HG03066 (cell line): Measurements from ENCODE around the gene ANKLE2.

ENCODE experiments used
- ATAC-seq: cut with Tn5 transposase; IDR thresholded peaks from one replicate; pipeline ENCODE4 v1.9.1; 2021; ENCODE audit warnings: low read depth; ENCODE audit not compliant: unreplicated experiment

Gene ANKLE2

DNA sequence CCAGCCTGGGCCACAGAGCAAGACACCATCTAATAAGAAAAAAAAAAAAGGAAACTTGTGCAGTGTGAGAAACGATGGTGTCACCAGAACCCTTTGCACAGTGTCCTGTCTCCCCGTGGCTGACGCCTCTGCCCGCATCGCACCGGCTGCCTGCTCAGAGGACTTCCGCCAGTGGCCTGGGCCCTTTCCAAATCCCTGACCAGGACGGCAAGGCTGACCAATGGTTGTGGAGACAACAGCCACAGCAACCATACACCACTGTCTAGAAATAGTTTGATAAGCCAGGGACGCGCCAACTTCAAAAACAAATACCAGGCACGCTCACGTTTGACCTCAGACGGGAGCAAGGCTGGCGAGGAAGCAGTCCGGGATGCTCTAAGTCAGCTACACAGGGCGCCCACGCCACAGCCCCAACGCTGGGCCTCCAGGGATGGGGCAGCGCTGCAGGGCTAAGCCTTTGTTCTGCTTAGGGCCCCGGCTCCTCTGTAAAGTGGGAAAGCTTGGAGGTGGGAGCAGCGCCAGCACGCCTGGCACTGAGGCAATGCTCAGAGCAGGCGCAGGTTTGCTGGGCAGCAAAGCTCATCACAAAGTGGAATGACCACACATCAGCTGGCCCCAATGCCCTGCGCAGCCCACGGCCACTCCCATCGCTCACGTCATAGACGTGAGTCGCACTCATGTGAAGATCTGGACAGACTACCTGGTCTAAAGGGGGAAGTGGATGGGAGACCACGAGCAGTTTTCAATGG lies 38.4 kb downstream of the ANKLE2 start:
- no peak for ATAC-seq

DNA sequence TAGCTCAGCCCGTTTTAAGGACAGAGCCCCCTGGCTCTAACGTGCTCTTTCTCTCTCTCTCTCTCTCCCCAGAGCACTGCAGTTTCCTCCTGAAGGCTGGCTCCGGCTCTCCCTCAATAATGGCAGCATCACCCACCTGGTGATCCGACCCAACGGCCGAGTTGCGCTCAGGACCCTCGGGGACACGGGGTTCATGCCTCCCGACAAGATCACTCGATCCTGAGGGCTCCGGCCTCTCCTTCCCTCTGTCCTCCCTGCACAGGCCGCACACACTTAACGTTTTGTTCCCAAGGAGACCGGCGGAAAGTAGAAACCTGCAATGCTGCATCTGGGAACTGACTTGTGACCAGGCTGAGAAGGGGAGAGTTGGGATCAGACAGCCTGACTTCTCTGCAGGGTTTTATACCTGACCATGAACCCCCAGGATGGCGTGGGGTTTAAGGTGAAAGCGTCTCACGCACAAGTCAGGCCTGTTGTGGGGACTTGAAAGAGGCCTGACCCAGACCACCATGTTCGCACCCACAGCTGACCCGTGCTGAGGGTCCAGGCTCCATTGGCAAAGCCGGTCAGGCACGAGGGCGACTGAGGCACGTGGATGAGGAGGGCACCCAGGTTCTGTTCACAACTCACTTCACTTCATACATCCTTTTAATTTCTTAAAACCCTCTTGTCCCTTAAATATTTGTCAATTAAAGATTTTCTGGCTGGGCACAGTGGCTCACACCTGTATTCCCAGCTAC lies 40.9 kb downstream of the ANKLE2 start:
- ATAC-seq = no peak

DNA sequence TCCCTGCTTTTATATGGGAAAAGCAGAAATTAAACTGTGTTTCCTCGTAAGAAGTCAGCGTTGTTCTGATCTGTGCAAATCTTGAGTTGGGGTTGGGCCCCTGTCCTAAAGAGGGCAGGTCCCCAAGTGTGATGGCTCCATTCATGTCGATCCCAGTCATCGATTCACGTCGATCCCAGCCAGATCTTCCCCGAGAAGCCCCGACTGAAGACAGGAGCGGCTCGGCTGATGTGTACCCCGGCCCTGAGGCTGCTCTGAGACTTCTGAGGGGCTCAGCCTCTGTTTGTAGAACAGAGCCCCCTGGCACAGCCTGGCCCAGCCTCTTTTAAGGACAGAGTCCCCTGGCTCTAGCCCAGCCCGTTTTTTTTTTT lies 41.7 kb downstream of the ANKLE2 start:
- no peak for ATAC-seq

DNA sequence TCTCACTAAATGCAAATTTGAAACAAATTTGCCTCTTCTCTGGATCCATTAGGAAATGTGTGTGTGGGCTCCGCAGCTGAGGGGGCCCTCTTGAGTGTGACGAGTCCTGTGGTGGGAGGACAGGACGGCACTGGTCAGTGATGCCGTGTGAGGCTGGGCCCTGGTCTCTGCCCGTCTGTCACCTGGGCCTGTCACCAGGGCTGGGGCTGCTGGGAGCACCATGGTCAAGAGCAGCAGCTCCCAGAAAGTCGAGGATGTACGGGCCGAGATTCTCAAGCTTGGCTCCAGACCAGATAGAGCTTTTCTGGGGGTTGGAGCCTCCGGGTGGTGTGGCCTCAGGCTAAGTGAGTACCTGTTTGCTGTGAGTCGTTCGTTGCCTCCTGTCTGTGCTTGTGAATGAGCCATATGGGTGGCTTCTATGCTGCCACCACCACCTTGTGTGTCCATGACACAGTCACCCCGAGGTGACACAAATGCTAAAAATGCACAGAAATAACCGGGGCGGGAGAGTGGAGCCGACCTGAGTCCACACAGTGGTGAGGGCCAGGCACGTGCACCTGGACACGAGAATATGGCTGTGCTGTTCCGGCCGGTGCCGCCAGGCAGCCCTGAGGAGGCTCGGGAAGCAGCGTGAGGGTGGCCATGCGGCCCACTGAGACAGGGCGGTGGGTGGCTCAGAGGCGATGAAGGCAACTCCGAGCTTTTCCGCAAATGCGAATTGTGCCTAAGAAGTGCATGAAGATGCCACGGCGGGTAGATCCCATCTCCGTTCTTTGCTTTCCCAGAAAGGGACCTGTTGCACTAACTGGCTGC lies 42.3 kb downstream of the ANKLE2 start:
- ATAC-seq = no peak

DNA sequence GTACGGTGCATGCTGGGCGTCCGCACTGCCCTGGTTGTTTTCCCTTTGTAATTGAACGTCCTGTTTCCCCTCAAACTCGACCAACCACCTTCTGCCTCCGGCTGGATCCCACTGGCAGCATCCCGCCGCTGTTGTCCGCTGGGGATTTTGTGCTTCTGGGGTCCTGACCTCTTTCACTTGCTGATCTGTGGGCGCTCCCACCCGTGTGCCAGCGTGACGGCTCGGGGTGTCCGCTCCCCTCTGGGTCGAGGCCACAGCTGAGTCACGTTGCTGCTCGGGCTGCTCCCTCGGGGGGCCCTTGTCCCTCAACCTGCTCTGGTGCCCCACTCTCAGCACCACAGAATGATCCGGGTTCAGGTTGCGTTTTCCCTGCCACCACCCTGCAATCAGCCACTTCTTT lies 43.0 kb downstream of the ANKLE2 start:
- ATAC-seq = no peak

DNA sequence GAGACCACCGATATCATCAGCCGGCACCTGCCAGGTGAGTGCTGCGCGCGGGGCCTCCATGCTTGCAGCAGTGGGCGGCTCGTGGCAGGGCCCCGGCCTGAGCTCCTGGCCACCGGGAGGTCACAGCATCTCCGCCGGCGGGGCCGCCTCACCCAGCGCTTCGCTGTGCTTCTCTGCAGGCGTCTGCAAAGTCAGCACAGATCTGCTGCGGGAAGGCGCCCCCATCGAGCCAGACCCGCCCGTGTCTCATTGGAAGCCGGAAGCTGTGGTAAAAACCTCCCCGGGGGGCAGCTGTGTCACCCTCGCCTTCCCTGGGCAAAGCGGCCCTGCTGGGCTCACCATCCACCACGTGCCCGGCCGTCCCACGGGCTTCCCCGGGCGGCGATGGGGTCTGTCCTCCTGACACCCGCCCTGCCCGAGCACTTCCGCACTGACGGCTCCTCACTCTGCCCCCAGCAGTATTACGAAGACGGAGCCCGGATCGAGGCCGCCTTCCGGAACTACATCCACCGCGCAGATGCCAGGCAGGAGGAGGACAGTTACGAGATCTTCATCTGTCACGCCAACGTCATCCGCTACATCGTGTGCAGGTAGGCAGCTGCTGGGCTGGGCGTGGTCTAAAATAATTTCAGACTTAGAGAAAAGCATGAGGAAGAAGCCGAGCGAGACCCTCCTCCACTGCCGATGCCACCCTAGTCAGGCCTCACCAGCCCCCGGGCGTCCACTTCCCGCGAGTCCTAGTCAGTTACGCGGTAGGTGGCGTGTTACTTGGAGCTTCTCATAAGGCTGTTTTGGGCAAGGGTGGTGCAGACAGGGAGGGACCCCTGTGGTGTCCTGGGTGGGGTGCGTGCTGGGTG lies 43.9 kb downstream of the ANKLE2 start:
- ATAC-seq = no peak

DNA sequence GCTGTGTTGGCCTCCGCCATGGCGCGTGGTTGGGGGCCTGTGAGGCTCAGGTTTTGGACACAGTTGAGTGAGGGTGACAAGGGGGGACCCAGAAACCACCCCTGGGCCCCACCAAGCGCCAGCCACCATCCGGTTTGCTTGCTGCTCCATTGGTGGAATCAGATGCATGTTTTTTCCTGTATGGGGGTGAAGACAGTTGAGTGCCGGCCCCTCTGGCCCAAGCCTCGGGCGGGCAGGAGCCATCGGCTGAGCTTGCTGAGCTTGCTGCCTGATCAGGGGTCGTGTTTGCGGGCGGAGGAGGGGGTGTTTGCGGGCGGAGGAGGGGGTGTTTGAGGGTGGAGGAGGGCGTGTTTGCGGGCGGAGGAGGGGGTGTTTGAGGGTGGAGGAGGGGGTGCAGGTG lies 44.6 kb downstream of the ANKLE2 start:
- ATAC-seq = no peak

DNA sequence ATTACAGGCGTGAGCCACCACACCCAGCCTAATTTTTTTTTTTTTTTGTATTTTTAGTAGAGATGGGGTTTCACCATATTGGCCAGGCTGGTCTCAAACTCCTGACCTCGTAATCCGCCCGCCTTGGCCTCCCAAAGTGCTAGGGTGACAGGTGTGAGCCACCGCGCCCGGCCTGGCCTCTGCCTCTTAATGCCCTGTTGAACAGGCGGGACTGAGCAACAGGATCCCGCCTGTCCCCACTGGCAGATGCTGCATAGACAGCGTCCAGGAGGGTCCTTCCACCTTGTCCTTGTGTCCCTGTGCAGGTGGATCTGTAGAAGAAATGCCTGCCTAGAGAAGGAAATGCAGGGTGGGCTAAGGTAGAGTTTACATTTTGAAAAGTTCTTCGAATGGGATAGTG lies 45.3 kb downstream of the ANKLE2 start:
- ATAC-seq = no peak

DNA sequence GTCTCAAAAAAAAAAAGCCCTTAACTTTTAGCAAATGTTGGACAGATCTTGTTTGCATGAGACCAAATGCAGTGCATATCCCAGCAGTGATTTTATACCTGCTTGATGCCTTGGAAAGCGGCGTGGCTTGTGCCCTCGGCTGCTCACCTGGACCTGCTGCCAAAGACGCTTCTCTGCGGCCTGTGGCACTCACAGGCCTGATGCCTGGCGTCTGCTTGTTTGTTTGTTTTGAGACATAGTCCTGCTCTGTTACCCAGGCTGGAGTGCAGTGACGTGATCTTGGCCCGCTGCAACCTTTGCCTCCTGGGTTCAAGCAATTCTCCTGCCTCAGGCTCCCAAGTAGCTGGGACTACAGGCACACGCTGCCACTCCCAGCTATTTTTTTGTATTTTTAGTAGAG lies 45.8 kb downstream of the ANKLE2 start:
- ATAC-seq = no peak

DNA sequence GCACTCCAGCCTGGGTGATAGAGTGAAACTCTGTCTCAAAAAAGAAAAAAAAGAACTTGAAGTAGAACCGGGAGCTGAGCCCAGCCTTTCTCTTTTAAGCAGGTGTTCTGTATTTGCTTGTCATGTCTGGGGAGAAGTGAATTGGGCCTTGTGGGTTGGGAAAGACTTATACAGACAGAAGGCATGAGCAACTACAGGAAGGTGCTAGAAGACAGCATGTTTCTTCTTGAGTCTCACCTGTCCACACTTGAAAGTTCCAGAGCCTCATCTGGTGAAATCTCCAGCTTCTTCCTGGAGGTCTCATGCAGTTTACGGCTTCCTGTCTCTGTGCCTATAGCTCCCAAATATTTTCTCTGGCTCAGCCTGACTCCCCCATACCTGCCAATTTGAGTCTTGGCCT lies 48.5 kb downstream of the ANKLE2 start:
- ATAC-seq = no peak

DNA sequence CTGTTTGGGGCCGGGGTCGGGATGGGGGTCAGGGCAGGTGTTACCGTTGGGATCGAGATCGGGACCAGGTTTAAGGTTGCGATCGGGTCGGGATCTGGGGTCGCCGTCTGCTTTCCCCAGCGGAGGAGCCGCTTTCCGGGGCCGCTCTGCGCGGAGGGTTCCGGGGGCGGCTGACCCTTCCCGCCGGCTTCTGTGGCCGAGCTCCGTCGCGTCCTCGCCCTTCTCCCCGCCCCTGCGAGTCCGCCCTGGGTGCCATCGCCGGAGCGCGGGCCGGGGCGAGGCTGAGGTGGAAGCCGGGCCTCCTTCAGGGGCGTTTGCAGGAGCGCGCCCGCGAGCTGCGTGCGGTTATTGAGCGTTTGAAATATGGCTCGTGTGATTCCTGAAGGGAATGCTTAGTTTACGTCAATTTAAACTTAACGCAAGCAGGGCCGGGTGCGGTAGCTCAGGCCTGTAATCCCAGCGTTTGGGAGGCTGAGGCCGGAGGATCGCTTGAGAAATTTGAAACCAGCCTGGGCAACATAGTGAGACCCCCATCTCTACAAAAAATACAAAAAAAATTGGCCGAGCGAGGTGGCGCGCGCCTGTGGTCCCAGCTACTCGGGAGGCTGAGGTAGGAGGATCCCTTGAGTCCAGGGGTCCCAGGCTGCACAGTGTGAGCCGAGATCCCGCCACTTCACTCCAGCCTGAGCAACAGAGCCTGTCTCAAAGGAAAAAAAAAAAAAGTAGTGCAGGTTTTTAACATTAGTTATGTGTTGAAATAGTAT lies 50.4 kb downstream of the ANKLE2 start:
- peak; percentile 14 for ATAC-seq

DNA sequence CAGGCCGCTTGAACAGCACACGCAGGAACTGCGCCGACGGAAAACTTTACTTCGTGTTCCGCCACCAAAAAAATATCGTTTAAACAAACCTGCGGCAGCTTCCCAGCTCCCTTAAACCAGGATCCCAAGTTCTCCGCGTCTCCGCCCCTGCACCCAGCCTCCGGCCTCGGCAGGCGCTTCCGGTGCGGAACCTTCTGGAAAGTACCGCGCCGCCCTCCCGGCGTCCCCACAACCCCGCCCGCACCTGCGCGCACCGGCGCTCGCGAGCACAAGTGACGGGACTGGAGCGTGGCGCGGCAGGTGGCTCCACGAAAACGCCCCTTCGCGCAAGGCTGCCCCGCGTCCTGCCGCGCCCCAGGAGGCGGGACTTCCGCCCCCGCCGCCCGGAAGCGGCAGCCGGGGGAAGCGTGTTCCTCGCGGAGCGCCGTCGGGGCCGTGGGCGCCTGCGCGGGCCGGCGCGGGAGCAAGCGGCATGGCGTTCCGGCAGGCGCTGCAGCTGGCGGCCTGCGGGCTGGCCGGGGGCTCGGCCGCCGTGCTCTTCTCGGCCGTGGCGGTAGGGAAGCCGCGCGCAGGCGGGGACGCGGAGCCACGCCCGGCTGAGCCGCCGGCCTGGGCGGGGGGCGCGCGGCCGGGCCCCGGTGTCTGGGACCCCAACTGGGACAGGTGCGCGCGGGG lies 51.1 kb downstream of the ANKLE2 start, which contains the start of gene PGAM5:
PGAM5 (plus strand) TSS at position 438 of the 675 bp plus-strand sequence; CDS start at position 473, 35 bp downstream.
- peak; percentile 79 for ATAC-seq

DNA sequence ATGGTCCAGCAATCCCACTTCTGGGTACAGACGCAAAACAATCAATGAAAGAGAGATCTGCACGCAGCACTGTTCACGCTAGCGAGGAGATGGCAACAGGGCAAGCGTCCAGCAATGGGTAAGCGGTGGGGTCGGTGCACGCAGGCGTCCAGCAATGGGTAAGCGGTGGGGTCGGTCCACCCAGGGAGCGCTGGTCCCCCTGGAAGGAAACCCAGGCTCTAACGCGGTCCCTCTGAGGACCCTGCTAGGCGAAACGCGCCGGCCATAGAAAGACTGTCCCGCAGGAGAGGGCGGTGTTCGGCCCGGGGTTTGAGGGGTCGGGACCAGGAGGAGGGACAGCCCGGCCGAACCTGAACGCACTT lies 51.6 kb downstream of the ANKLE2 start:
- ATAC-seq = peak; percentile 23

DNA sequence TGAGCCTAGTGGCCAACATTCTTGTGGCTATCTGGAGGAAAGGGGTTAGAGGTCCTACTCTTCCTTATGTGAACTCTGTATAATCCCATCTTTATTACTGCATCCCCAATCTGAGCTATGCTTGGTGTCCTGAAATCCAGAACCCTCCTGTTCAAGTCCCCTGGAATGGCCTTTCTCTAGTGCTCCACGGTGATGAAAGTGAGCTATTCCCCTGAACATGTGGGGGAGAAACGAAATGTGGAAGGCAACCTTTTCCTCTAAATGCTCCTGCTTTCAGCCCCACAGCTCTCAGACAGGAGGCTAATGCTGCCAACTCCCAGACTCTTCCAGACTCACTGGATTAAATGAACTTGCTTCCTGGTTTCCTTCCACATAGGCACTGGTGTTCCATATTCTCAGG lies 53.5 kb downstream of the ANKLE2 start:
- no peak for ATAC-seq

DNA sequence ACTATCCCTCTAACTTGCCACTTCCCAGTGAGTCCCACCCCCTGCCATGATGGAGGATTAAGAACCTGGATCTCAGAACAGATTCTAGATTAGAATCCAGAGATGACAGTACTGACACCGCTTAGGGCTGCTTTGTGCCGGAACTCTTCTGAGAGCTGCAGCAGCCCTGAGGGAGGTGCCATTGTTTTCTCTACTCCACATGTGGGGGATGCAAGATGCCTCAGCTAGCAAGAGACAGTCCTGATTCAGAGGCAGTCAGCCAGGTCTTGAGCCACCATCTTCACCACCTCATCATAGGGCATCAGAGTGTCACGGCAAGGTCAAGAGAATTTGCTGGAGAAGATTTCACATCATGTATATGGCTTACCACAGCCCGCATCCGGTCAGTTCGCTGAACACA lies 54.4 kb downstream of the ANKLE2 start:
- no peak for ATAC-seq

DNA sequence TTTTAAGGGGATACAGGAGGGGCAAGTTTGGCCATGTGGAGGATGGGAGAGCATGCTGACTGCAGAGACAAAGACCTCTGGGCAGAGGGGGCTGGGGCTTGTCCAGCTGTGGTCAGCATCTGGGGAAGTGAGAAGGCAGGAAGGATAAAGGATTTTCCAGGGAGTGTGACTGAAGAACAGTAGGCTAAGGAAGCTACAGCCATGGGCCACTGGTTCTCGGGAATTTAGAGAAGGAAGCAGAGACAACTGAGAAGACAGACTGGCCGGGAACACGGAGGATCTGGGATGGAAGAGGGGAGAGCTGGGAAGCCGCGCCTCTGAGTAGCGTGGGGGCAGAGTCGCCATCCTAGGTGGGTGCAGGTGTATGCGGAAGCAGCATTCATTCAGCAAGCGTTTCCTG lies 58.0 kb downstream of the ANKLE2 start:
- ATAC-seq = no peak

DNA sequence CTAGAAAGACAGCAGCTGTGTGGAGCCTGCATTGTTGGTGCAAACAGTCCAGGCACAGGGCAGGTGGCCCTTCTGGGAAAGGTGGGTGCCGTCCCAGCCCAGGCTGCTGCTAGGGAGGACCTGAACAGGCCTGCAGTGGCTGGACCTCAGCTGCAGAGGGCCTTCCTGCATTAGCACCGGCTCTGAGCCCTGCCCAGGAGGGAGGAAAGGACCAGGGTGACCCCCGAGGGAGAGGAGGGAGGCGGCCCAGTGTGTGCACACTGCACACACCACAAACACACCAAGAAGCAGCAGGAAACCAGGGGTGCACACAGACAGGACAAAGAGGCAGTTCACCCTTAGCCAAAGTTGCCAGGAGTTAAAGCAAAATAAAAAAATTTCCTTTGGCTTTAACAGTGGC lies 59.0 kb downstream of the ANKLE2 start:
- ATAC-seq = no peak

DNA sequence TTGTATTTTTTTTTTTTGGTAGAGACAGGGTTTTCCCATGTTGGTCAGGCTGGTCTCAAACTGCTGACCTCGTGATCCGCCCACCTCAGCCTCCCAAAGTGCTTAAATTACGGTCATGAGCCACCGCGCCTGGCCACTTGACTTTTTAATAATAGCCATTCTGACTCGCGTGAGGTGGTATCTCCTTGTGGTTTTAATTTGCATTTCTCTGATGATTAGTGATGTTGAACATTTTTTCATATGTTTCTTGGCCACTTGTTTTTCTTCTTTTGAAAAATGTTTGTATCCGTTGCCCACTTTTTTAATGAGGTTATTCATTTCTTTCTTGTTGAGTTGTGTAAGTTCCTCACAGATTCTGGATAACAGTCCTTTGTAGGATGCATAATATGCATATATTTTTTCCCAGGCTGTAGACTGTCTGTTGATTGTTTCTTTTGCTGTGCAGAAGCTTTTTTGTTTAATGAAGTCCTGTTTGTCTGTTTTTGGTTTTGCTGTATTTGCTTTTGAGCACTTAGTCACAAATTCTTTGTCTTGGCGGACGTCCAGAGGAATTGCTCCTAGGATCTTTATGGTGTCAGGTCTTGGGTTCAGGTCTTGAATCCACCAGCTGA lies 61.3 kb downstream of the ANKLE2 start:
- no peak for ATAC-seq

DNA sequence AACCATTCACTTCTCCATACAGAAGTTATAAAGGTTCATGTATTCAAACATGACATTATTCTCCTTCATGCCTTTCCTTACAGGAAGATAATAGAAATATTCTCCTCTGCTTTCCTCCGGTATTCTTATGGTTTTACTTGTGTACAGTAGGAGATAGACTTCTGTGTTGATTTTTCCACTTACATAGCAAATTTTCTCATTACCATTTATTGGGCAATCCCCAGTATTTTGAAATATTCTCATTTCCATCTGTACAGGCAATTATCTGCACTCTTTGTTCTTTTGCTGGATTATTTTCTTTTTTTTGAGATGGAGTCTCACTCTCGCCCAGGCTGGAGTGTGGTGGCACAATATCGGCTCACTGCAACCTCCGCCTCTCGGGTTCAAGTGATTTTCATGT lies 63.3 kb downstream of the ANKLE2 start:
- no peak for ATAC-seq
